ENCODE results near the gene INPP5A.
"Not testable (repeated sequence)": the region's sequence is repeated elsewhere in the genome, so short reads cannot be mapped to it uniquely, and the experiment has no call there.

Gene INPP5A

GRCh38 chr10:132595021-132595420 is 57.4 kb downstream of the INPP5A start:
- DNase-seq (ENCODE audit: low read depth): no peak

- no peak for DNase-seq (ENCODE audit: low read depth)
Measured at GRCh38 chr10:132595854-132596253, 58.3 kb downstream of the INPP5A start.

GRCh38 chr10:132596742-132597279 is 59.2 kb downstream of the INPP5A start:
- no peak for DNase-seq (ENCODE audit: low read depth)

- no peak for DNase-seq (ENCODE audit: low read depth)
Measured at GRCh38 chr10:132597654-132598053, 60.1 kb downstream of the INPP5A start.

- not testable (repeated sequence) for DNase-seq (ENCODE audit: low read depth)
Measured at GRCh38 chr10:132599023-132599618, 61.5 kb downstream of the INPP5A start.

GRCh38 chr10:132599732-132600131 is 62.1 kb downstream of the INPP5A start:
- DNase-seq (ENCODE audit: low read depth): no peak

- no peak for DNase-seq (ENCODE audit: low read depth)
Measured at GRCh38 chr10:132600416-132600815, 62.8 kb downstream of the INPP5A start.

- DNase-seq (ENCODE audit: low read depth): no peak
Measured at GRCh38 chr10:132601567-132601966, 64.0 kb downstream of the INPP5A start.

GRCh38 chr10:132602614-132603013 is 65.0 kb downstream of the INPP5A start:
- DNase-seq (ENCODE audit: low read depth): no peak

- DNase-seq (ENCODE audit: low read depth): no peak
Measured at GRCh38 chr10:132603851-132604533, 66.4 kb downstream of the INPP5A start.

GRCh38 chr10:132604686-132605085 is 67.1 kb downstream of the INPP5A start:
- no peak for DNase-seq (ENCODE audit: low read depth)

GRCh38 chr10:132605390-132605789 is 67.8 kb downstream of the INPP5A start:
- no peak for DNase-seq (ENCODE audit: low read depth)

- no peak for DNase-seq (ENCODE audit: low read depth)
Measured at GRCh38 chr10:132606031-132606491, 68.5 kb downstream of the INPP5A start.

- no peak for DNase-seq (ENCODE audit: low read depth)
Measured at GRCh38 chr10:132606536-132607316, 69.1 kb downstream of the INPP5A start.

GRCh38 chr10:132607491-132607890 is 69.9 kb downstream of the INPP5A start:
- DNase-seq (ENCODE audit: low read depth): no peak

- DNase-seq (ENCODE audit: low read depth): no peak
Measured at GRCh38 chr10:132607961-132608495, 70.4 kb downstream of the INPP5A start.

- DNase-seq (ENCODE audit: low read depth): no peak
Measured at GRCh38 chr10:132608511-132609195, 71.1 kb downstream of the INPP5A start.

- DNase-seq (ENCODE audit: low read depth): no peak
Measured at GRCh38 chr10:132609211-132609610, 71.6 kb downstream of the INPP5A start.

- DNase-seq (ENCODE audit: low read depth): no peak
Measured at GRCh38 chr10:132610071-132610701, 72.6 kb downstream of the INPP5A start.

- DNase-seq (ENCODE audit: low read depth): no peak
Measured at GRCh38 chr10:132611026-132611910, 73.7 kb downstream of the INPP5A start.

Data from activated T-cell treated with anti-CD3 and anti-CD28 coated beads for 48 hours (primary cell).